Natural killer cell (primary cell): ENCODE data around the gene PTPN14. TPM values are rescaled to one million over a fixed set of nuclear protein-coding genes. Genes with fewer than 3 reads are reported as not detected.

Experiments used
- ATAC-seq, 3 donors: fragments of 150-1000 bp in 2 of 3; fragments of 200-7000 bp in 1 of 3; cut with Tn5 transposase; 1 replicate in 1 of 3; 2 replicates in 2 of 3; pipeline ENCODE4 v1.10.0; 2021; ENCODE audit warnings: mild to moderate bottlenecking in 2 of 3, moderate library complexity in 2 of 3
- DNase-seq, 2 donors: peaks; one replicate each; pipeline versions ENCODE4 v3.0.0 to v3.0.0-alpha.2; 2013 to 2021; ENCODE audit warnings: mixed read lengths in 1 of 2
- H3K27ac ChIP-seq: one replicate; pipeline ENCODE4 v1.5.1; 2013; ENCODE audit warnings: mild to moderate bottlenecking, low read length
- H3K27me3 ChIP-seq: one replicate; pipeline ENCODE4 v1.6.1; 2013; ENCODE audit warnings: low read length; ENCODE audit not compliant: control insufficient read depth, insufficient read depth
- H3K36me3 ChIP-seq: one replicate; pipeline ENCODE4 v1.6.1; 2013; ENCODE audit warnings: low read length; ENCODE audit not compliant: control insufficient read depth, insufficient read depth
- H3K4me1 ChIP-seq: one replicate; pipeline ENCODE4 v1.6.1; 2013; ENCODE audit warnings: low read length; ENCODE audit not compliant: control insufficient read depth, insufficient read depth
- H3K4me3 ChIP-seq: one replicate; pipeline ENCODE4 v1.5.1; 2013; ENCODE audit warnings: low read length
- H3K9me3 ChIP-seq: one replicate; pipeline ENCODE4 v1.6.1; 2013; ENCODE audit warnings: low read length; ENCODE audit not compliant: control insufficient read depth, insufficient read depth
- H3K27ac Mint-ChIP-seq, 2 donors: one replicate each; pipeline ENCODE4 v1.8.0; 2022; ENCODE audit warnings: mild to moderate bottlenecking in 2 of 2, mixed read lengths in 2 of 2, moderate library complexity in 1 of 2
- H3K27me3 Mint-ChIP-seq, 2 donors: one replicate each; pipeline ENCODE4 v1.8.0; 2022; ENCODE audit warnings: low read depth in 2 of 2, mixed read lengths in 2 of 2
- H3K36me3 Mint-ChIP-seq: one replicate; pipeline ENCODE4 v1.8.0; 2022; ENCODE audit warnings: mixed read lengths
- H3K4me1 Mint-ChIP-seq, 2 donors: one replicate each; pipeline ENCODE4 v1.8.0; 2022; ENCODE audit warnings: mixed read lengths in 2 of 2
- H3K4me3 Mint-ChIP-seq: one replicate; pipeline ENCODE4 v1.8.0; 2022; ENCODE audit warnings: mild to moderate bottlenecking, moderate library complexity, mixed read lengths
- H3K9me3 Mint-ChIP-seq, 2 donors: one replicate each; pipeline ENCODE4 v1.8.0; 2022; ENCODE audit warnings: mixed read lengths in 2 of 2
- CTCF ChIP-seq: fragments of 200-600 bp; IDR thresholded peaks from one replicate; pipeline ENCODE4 v1.8.0; 2022; ENCODE audit warnings: antibody characterized with exemption
- WGBS: methylation state at CpG from one replicate; pipeline ENCODE4 v1.1.7; 2013; ENCODE audit warnings: missing lambda C conversion rate; ENCODE audit not compliant: insufficient coverage; 5-methylcytosine and 5-hydroxymethylcytosine counted together
- intact Hi-C: fragments of 100-400 bp; cut with micrococcal nuclease; formaldehyde crosslinking; loops from one replicate; pipeline ENCODE4 v1.14.2; 2022
- total RNA-seq, 4 donors: library from RNA; stranded (reverse); fragments of 120-200 nt in 1 of 4; gene quantifications; one replicate each; pipeline versions ENCODE4 v1.2.3 to v1.2.4, GENCODE V29; 2013 to 2022

The PTPN14 gene
- total RNA-seq, 3 donors from 2014 or later (not counting 1 experiment from before 2014, with no cell fraction given): 0.02 TPM; not detected in 2

- H3K4me1 Mint-ChIP-seq: peaks cover 0 to 4% of the 10 kb centered on the region in 2 donors
- 95% methylated on average over 2 of the region's 5 CpGs for WGBS
- no peak overlapping the region for H3K27ac ChIP-seq
- no peaks in the 10 kb centered on the region for H3K36me3 Mint-ChIP-seq
- no peak for ATAC-seq
- no peak for TF ChIP-seq CTCF
- H3K27ac Mint-ChIP-seq: no peak overlapping the region
- no peak overlapping the region for H3K4me3 ChIP-seq
- no peaks in the 10 kb centered on the region for H3K9me3 Mint-ChIP-seq
- no peaks in the 10 kb centered on the region for H3K27me3 ChIP-seq
- no peaks in the 10 kb centered on the region for H3K4me1 ChIP-seq
- no peaks in the 10 kb centered on the region for H3K36me3 ChIP-seq
- DNase-seq: no peak
- no peak overlapping the region for H3K4me3 Mint-ChIP-seq
- no peaks in the 10 kb centered on the region for H3K9me3 ChIP-seq
- H3K27me3 Mint-ChIP-seq: peaks cover 19 to 23% of the 10 kb centered on the region in 2 donors
- intact Hi-C loops: no loop called here
Measured at GRCh38 chr1:214540324-214540723, 11.1 kb downstream of the PTPN14 start.

- Mint-ChIP-seq H3K9me3 (no peaks in the 10 kb centered on the region), H3K4me3 (no peak overlapping the region), H3K36me3 (no peaks in the 10 kb centered on the region), H3K27ac (no peak overlapping the region), H3K27me3 (peaks cover 10 to 11% of the 10 kb centered on the region in 2 donors), H3K4me1 (no peaks in the 10 kb centered on the region)
- WGBS: 86% methylated on average over 2 of the region's 3 CpGs
- H3K4me1 ChIP-seq: no peaks in the 10 kb centered on the region
- TF ChIP-seq CTCF: no peak
- H3K36me3 ChIP-seq: no peaks in the 10 kb centered on the region
- no peak for DNase-seq
- intact Hi-C loops: no loop called here
- no peak overlapping the region for H3K27ac ChIP-seq
- H3K9me3 ChIP-seq: no peaks in the 10 kb centered on the region
- no peak for ATAC-seq
- H3K4me3 ChIP-seq: no peak overlapping the region
- no peaks in the 10 kb centered on the region for H3K27me3 ChIP-seq
Measured at GRCh38 chr1:214538496-214538895, 12.9 kb downstream of the PTPN14 start.

DNA sequence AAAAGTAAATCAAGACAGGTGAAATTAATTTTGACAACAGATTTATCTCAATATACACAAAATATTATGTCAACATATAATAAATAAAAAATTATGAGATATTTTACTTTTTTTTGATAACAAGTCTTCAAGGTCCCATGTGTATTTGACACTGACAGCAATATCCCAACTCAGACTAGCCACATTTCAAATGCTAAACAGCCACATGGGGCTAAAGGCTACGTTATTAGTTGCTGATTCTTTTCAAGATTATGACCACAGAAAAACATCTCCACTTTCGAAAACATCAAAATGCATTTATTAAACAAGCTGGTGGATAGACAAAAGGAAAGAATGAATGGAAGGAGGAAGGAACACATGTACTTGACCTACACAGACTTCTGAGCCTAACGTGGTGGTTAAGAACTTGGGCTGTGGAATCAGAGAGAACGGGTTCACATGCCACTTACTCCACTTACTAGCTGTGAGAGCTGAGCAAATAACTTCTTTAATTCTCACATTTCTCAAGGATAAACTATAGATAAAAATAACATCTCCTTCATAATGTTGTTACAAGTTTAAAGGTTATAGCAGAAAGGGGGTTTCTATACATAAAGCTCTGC lies 13.4 kb downstream of the PTPN14 start:
- H3K4me1 Mint-ChIP-seq: no peaks in the 10 kb centered on the region

More for the DNA sequence above, 13.4 kb downstream of the PTPN14 start:
- H3K27ac ChIP-seq: no peak overlapping the region
- DNase-seq (no peak), ATAC-seq (no peak)
- H3K27me3 Mint-ChIP-seq: peaks cover 10 to 11% of the 10 kb centered on the region in 2 donors
- no peak for TF ChIP-seq CTCF
- no peaks in the 10 kb centered on the region for H3K4me1 ChIP-seq
- no peaks in the 10 kb centered on the region for H3K9me3 Mint-ChIP-seq
- no peak overlapping the region for H3K27ac Mint-ChIP-seq
- H3K9me3 ChIP-seq: no peaks in the 10 kb centered on the region
- 92% methylated on average over 2 of the region's 4 CpGs for WGBS
- no peaks in the 10 kb centered on the region for H3K36me3 Mint-ChIP-seq
- H3K4me3 Mint-ChIP-seq: no peak overlapping the region
- intact Hi-C loops: no loop called here
- H3K4me3 ChIP-seq: no peak overlapping the region
- no peaks in the 10 kb centered on the region for H3K27me3 ChIP-seq
- no peaks in the 10 kb centered on the region for H3K36me3 ChIP-seq
